Frontal cortex (tissue), 4 donors: ENCODE results near the gene RPTOR. TPM values are rescaled to one million over a fixed set of nuclear protein-coding genes. Genes with fewer than 3 reads are reported as not detected.
A peak's percentile ranks its signal among the peaks of the same experiment; 100 is the strongest.

Experiments
- DNase-seq, 2 donors: peaks; one replicate each; pipeline ENCODE4 v3.0.0; 2012; ENCODE audit warnings: low spot score in 2 of 2
- FAIRE-seq: peaks from 2 replicates; lab custom pipeline; 2012; peaks lifted over from hg19 to GRCh38; lab: Jason Lieb, UNC
- total RNA-seq: library from RNA; depleted of rRNA; stranded (reverse); fragments of >200 nt; gene quantifications from one replicate; pipeline ENCODE4 v1.2.3, GENCODE V29; 2014
- donor health status: control.
- donor health status: control.
- donor health status: control.

The RPTOR gene
- total RNA-seq, 1 donor from 2014 or later: 12.2 TPM

DNA sequence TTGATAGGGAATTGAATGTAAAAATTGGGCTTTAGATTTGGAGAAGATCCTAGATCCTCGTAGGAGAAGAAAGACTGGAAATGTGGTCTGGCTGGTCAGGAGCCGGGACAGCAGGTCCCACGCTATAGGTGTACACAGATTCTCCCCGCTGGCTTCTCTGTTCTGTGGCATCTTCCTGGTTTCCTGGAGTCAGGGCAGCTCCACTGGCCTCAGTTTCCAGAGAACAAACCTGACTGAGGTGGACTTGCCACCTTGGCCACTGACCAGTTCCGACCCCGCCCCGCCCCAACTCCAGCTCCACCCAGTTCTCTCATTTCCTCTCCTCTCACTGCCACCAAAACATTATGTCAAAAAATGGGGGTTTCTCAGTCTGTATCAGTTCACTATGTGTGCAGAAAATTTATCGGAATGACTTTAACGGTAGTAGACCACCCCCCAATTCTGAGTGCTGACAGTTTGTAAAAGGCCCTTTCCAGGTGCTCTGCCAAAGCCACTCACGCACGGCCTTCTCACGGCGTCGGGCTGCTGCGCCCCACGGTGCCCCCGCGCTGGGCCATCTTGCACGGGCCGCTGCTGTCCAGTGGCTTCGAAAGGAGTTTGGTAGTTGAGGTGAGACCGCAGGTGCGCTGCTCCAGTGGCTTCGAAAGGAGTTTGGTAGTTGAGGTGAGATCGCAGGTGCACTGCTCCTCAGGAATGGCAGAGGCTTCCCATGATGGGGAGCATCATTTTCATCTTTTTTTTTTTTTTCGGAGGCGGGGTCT lies 285.6 kb downstream of the RPTOR start:
- no peak for FAIRE-seq
- no peak for DNase-seq

GRCh38 chr17:80831491-80831890 lies 286.9 kb downstream of the RPTOR start:
- no peak for FAIRE-seq
- DNase-seq: no peak

GRCh38 chr17:80832266-80832676 lies 287.6 kb downstream of the RPTOR start:
- DNase-seq: peak; percentile 67 to 76
- FAIRE-seq: no peak

DNA sequence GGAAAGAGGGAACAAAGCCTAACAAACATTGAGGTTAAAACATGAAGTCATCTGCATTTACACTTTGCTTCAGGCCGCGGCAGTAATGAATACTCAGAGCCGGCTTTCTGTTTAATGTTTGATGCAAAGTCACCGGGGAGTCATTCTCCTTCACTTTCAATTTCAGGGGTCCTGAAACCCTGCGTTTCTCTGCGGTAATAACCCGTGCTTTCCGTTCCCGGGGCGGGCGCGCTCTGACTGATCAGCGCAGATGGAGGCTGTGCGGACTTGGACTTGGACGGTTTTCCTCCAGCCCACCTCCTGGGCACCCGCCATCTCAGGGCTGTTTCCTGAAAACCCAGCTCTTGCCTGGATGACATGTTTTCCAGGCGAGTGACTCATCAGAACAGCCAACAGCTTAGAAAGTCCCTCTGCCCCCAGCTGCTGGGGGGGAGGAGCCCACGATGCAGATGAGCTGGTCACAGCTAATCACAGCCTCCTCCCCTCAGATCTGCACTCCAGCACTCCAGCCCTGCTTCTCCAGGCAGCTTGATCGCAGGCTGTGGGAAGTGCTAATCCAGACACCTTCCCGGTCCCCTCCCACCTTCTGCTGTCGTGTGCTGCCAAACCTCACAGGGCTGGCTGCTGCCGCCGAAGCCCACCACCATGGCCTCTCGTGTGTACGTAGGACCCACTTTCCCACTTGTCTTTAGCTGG lies 288.4 kb downstream of the RPTOR start:
- FAIRE-seq: no peak
- peak; percentile 84 to 95 for DNase-seq

GRCh38 chr17:80833952-80834892 lies 289.6 kb downstream of the RPTOR start:
- DNase-seq (peak in 1 of 2 donors; percentile 61), FAIRE-seq (no peak)

GRCh38 chr17:80834893-80835275 lies 290.2 kb downstream of the RPTOR start:
- FAIRE-seq: no peak

DNA sequence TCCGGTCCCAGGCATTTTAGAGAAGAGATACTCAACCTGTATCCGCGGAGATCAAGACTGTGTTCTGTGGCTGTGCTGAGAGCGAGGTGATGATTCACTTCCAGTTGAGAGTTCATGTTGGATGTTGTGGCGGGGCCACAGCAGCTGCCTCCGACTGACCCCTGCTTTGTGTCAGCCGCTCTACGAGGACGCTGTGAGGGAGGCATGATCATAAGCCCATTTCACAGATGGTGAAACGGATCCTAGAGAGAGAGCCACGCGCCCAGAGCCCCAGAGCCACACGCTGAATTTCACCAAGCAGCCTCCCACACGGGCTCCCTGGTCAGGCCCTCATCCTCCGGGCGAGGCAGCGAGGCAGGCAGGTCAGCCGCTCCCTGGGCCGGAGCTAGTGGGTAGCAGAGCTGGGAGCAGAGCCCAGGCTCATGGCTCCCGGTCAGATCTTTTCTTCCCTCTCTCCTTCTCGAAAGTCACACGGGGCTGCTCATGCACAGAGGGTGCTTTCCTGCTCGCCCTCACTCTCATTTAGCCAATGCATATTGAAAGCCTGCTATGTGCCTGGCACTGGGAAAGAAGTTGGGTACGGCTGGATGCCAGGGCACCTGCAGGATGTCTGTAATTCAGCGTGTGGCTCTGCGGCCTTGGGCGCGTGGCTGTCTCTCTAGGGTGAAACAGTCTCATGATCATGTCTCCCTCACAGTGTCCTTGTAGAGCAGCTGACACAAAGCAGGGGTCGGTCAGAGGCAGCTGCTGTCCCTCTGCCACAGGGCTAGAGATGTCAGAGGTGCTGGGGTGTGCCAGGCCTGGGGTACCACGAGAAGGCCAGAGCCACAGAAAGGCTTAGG lies 291.4 kb downstream of the RPTOR start:
- DNase-seq: peak in 1 of 2 donors; percentile 48

More at GRCh38 chr17:80834893-80835275, 290.2 kb downstream of the RPTOR start:
- no peak for DNase-seq

GRCh38 chr17:80836658-80836965 lies 292.0 kb downstream of the RPTOR start:
- DNase-seq: no peak
- no peak for FAIRE-seq

More for the DNA sequence above, 291.4 kb downstream of the RPTOR start:
- FAIRE-seq: no peak

- FAIRE-seq: no peak
- no peak for DNase-seq
Observed at GRCh38 chr17:80836971-80837481, 292.4 kb downstream of the RPTOR start.

GRCh38 chr17:80837711-80838110 lies 293.1 kb downstream of the RPTOR start:
- DNase-seq: no peak
- no peak for FAIRE-seq

GRCh38 chr17:80838311-80839025 lies 293.8 kb downstream of the RPTOR start:
- DNase-seq: no peak
- no peak for FAIRE-seq

DNA sequence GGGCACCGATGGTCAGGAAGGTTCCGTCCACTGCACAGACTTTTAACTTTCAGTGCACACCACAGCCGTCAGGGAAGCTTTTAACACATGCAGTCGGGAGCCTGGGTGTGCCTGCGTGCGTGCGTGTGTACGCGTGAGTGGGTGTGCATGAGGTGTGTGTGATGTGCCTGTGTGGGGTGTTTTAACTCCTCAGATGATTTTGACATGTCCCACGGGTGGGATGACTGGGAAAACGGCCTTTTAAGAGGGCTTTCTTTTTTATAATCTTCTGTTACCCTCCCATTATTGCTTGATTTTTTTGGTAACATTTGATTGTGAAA lies 294.3 kb downstream of the RPTOR start:
- DNase-seq (no peak), FAIRE-seq (no peak)

DNA sequence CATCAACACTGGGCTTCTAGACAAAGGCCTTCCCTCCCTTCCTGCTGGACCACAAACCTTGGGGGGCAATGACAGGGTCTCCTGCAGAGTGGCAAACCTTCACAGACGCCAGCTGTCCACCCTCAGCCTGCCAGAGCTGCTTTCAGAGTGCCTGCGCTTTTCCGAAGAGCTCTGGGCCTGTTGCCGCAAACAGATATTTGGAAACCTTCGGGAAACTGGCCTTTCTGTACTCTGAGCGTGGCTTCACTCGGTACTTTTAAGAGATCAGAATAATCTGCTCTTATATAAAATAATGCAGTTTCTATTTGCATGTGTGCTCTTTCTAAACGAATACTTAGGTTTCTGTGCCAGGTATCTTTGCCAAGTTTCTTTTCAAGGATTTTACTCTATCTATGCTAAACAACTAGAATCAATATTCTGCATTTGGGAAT lies 294.9 kb downstream of the RPTOR start:
- FAIRE-seq (no peak), DNase-seq (no peak)

- DNase-seq (no peak), FAIRE-seq (no peak)
Observed at GRCh38 chr17:80839970-80840369, 295.3 kb downstream of the RPTOR start.

DNA sequence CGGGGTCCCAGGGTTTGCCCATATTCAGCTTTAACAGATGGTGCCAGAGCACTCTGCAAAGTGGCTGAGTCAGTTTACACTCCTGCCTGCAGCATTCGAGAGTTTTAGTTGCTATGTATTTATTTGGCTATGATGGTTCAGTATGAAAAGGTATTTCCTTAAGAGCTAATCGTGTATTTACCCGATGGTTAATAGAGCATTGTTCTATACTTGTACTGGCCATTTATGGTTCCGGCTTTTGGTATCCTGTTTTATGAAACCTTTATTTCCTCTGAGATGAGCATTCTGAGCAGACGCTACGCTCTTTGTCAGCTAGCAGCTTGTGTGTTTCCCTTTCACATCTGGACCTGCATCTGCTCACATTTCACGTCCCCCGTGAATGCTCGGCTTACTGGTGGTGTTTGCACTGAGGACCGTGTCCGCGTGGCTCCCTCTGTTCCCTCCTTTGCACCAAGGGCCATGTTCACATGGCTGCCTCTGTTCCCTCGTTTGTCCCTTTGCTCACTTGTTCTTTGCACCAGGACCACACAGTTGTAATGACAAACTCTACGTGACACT lies 297.9 kb downstream of the RPTOR start:
- DNase-seq: no peak
- FAIRE-seq: no peak

- DNase-seq (no peak), FAIRE-seq (no peak)
Observed at GRCh38 chr17:80843741-80844156, 299.1 kb downstream of the RPTOR start.

DNA sequence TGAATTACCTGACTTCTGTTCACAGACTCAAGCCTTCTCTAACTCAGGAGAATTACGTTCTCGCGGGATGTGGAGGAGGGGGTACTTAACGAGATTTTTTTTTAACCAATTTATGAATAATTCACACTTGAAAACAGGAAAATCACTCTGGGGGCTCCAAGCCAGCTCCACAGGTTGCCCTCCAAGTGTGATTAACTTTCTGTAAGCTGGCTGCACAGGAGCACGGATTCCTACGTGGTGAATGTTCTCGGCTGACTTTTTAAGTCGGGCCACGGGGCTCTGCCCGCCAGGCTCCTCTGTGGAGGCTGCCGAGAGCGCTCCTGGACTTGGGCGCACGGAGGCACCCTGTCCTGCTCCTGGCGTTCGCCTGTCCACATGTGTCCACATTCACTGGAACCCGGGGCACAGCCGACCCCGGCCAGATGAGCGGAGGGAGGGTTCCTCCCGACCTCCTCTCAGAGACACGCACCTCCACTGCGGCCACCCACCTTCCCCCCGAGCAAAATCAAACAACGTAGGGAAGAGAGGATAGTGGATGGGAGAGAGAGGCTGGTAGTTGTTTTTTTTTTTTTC lies 299.9 kb downstream of the RPTOR start:
- DNase-seq: no peak
- FAIRE-seq: no peak
